ENCODE data around the gene SERINC3.
A peak's percentile ranks its signal among the peaks of the same experiment; 100 is the strongest.
"Not testable (repeated sequence)": the region's sequence is repeated elsewhere in the genome, so short reads cannot be mapped to it uniquely, and the experiment has no call there.

SERINC3 gene

DNA sequence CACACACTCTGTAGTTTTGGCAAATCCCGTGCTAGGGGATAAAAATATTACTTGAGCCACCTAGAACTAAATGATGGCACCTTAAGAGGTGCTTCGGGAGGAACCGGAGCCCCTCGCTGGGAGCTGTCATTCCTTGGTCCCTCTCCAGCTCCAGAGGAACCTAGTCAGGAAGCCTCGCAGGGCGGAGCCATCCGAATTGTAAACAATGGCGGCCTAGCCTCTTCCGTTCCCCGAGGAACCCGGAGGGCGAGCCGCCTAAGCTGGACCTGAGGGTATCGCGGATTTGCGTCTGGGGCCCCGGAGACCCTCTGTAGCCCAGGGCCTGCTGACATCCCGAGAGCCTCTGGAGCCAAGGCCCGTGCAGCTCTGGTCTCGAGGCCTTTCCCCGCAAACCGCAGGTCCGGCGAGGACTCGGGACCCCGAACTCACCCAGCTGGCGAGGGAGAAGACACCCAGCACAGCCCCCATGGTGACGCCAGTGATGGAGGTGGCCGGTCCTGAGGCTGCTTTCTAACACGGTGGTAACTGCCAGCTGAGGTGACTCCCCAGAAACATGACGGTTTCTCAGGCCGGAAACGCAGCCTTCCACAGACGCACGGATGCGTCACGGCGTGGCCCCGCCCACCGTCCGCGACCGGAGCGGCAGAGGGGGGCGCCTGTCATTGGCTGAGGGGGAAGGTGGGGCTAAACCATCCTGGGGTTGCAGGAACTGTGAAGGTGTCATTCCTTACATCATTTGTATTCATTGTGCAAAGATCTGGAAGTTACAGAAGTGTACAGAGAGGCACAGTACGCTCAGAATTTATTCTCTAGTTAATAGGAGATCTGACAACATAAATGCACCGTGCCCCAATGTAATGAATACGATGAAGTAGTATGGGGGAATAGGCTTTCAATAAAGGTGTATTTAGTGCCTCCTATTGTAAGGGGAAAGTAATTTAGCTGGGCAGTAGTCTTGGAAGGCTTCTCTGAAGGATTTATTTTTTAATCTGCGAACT, at the start of gene SERINC3:
SERINC3 (minus strand) TSS at position 587 of the 998 bp plus-strand sequence; CDS start at position 468, 119 bp downstream.
- DNase-seq = peak; percentile 77

DNA sequence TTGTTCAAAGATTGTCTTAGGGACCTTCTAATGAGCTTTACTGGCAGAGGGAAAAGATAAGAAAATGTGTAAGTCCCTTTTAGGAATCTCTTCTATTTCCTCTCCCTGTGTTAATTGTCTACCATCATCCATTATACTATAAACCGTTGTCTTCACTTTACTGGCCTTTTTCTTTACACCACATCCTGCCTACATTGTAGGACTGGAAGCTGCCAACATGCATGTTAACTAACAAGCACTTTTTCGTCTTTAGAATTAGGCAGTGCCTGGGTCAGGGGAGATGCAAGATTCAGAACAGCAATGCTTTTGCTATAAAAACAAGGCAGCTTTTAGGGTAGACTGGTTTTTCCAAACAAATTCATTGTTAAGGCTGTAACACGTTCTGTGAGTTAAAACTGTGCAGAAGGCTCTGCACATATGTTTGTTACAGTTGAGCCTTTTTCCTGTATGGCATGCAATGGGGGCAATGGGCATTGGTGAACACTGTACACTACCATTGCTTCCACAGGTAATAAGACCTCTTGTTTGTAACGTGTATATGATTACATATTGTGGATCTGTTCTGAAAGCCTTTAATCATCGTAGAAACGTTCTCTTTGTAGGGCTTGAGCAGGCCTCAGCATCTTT, 49.6 kb upstream of the SERINC3 start:
- DNase-seq = no peak

DNA sequence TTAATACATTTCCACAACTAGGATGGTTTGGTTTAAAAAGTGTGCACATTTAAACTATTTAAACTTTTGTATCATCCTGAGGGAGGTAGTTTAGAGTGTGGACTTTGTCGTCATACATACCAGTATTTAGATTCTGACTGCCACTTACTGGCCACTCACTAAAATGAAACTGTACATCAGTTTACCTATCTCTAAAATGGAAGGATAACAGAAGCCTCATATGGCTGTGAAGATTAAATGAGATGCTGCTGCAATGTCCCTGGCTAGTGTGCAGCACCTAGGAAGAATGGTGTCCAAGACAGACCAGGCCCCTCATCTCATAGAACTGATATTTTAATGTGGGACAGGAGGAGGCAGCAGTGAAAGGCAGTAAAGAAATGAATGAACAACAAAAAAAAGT, 48.5 kb upstream of the SERINC3 start:
- DNase-seq = no peak

DNA sequence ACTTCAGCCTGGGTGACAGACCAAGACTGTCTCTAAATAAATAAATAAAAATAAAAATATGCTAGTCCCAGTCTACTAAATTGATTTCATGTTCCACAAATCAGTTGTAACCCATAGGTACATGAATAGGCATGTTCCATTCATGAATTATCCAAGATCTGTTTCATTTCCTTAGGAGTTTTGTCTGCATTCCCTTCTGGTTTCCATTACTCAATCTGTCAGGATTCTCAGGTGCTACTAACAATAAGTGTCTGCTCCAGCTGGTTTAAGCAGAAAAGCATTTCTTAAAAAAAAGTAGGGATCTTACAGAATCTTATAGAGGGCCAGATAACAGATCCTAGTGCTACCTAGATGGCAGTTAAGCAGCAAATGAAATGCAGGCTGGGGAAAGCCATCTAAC, 44.9 kb upstream of the SERINC3 start:
- DNase-seq = no peak

DNA sequence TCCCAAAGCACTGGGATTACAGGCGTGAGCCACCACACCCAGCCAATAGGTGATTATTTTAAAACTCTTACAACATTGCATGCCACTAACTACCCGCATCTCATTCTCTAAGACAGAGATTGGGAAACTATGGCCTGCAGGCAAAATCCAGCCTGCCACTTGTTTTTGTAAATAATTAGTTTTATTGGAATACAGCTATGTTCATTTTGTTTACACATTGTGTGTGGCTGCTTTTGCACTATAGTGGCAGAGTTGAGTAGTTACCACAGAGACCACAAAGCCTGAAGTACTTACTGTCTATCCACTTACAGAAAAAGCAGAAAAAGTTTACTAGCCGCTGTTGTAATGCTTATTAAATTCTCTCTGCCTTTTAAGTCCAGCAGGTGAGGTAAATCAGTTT, 44.1 kb upstream of the SERINC3 start:
- DNase-seq = no peak

DNA sequence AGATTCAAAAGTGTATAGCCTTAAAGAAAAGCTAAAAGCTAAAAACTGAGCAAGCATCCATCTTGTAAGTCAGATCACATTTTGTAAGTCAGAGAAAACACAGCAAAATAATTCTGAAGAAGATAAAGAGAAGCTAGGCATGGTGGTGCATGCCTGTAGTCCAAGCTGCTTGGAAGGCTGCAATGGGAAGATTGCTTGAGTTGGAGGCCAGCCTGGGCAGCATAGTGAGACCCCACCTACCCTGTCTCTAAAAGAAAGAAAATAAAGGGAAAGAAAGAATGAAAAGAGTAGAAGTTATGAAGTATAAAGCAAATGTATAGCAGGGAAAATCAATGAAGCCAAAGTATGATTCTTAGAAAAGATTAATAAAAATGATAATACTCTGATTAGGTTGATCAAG, 40.0 kb upstream of the SERINC3 start:
- DNase-seq = no peak

DNA sequence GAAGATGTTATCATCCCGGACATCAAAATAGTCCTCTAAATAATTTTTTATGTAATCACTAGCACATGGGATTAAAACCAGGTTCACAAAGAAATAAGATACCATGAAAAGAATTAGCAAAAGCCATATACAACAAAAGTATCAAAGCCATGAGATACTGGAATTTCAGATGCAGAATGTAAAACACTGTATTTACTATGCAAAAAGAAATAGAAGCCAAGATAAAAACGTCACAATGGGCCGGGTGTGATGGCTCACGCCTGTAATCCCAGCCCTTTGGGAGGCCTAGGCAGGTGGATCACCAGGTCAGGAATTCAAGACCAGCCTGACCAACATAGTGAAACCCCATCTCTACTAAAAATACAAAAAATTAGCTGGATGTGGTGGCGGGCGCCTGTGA, 38.9 kb upstream of the SERINC3 start:
- DNase-seq = not testable (repeated sequence)

DNA sequence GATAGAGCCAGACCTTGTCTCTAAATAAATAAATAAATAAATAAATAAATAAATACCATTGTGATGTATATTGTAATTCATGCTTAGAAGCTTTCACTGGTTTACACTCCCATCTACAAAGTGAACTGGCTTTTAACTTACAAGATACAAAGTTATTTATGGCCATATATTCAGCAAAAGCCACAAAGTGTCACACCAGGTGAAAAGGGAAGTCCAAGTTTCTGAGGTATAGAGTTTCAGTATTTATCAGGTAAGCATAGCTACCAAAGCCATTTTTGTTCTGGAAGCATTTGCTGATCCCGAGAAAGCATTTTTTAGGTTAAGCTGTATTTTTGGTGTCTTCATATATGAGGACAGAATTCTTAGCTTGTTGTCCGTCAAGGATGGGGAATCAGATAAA, 38.4 kb upstream of the SERINC3 start:
- DNase-seq = no peak

DNA sequence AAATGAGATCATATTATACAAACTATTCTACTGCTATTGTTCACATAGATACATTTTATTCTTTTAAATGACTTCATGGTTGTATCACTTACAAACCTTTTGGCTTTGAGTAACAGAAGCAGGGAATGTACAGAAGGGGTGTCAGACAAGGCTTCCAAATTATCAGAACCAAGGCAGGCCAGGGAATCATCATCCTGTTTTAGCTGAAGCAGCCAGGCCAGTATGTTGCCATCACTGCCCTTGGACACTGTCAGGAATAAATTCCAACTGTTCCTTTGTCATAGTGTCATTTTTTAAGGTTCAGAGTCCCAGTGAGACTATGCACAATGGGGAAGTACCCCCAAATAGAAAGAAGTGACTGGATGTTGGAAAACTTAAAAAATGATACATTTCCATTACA, 37.4 kb upstream of the SERINC3 start:
- DNase-seq = no peak

DNA sequence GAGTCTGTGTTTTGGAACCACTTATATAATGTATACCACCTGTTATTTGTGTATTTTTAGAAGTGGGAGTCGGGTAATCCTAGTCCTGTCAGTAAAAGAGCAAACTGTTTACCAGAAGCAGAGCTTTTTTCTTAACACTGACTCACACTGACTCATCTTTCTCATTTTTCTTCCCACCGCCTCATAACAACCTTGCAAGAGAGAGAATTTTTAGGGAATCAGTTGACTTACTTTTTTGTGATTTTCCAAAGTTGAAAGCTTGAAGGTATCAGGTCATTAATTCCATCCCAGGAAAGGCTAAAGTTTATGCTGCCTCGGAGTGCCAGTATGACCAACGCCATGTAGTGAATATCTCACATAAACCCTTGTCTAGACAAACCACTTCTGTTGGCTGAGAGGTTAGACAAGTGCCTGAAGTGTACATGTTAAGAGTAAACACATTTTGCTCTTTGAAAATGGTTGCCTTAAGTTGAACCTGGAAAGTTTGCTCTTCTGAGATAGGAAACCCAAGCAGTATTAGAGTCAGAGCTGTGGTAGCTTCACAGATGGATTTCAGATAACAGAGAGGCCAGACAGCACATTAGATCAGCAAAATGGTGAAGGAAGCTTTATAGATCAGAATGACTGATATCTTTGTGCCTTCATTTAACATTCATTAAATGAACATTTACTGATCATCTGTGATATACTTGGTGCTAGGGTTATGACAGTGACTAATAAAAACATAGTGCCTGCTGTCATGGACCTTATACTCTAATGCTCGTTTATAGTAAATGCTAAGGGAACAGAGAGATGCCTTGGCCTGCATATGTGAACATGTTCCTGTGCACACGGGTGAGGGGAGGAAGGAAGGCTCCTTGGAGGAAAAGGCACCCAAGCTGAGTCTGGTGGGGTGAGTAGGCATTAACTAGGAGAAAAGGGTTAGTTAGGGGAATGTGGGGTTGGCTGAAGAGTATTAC, 31.4 kb upstream of the SERINC3 start:
- DNase-seq = no peak

DNA sequence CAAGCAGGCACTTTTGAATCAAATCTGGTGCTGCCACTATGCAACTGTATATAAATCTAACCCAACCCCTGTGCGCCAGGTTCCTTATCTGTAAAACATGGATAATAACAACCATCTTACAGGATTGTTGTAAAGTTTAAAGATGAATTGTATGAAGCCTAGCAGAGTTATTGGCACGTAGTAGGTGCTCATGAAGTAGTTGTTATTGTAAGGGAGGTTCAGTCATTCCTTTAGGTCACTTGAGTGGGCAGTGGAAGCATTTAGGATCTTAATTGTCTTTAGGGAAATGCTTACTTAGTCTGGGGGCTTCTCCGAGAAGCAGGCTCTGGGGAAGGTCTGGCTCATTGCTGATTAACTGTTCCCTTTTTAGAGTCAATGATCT, 30.7 kb upstream of the SERINC3 start:
- DNase-seq = no peak

DNA sequence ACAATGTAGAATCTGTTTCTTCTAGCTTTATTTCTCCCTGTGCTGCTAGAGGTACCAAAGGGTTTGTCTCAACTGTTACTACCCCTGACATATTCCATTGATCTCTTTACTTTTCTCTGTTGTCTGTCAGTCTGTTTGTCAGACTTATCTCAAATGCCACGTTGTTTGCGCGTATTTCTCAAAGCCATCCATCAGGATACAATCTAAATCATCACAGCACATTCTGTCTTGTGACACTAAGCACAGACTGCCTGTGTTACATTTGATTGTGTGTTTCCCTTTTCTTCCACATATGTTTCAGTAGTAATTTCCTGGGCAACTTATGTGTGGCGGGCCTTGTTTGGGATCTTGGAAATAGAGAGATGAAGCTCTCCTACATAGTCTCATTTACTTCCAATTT, 30.2 kb upstream of the SERINC3 start:
- DNase-seq = no peak

DNA sequence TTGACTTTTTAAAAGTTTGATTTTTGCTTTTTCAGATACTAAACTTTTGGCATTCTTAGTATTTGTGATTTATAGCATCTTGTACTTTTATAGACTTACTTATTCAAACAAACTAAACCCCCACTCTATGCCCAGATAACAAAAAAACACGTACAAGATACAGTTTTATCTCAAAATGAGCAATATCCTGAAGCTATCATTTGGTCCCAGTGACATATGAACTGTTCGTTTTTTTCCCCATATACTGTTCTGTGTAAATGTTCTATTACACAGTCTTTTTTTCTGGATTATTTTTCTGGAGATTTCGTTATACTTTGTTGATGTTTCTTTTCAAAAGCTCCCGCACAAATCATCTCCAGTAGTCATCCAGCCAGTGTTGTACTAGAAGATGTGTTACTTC, 27.3 kb upstream of the SERINC3 start:
- DNase-seq = no peak

DNA sequence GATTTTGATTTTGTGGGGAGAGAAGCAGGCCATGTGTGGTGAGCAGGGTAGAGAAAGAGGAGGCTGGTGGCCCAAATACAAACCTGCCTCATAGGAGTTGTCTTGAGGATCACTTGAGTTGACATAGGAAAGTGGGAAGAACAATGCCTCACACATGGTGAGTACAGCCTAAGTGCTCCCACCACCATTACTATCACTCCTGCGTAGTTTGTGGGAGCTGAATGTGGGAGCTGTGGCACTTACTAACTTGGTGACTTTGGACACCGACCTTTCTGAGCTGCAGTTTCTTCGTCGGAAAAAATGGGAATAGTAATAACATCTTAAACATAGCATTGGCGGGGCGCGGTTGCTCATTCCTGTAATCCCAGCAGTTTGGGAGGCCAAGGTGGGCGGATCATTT, 25.5 kb upstream of the SERINC3 start:
- DNase-seq = no peak

DNA sequence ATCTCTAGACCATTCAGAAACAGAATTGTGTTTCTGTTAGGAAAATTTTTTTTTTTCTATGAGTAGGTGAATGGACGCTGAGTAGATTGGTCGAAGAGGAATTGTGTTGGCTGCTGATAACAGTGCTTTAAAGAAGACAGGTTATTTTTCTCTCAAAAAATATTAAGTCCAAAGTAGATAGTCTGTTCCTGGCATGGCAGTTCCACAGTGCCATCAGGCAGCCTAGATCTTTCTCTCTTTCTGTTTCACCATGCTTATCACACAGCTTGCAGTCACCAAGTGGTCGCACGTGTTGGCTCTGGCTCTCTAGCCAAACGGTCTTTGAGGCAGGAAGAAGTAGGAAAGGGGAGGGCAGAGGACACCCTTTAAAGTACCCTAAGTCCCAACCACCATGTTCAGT, 22.4 kb upstream of the SERINC3 start:
- DNase-seq = no peak

DNA sequence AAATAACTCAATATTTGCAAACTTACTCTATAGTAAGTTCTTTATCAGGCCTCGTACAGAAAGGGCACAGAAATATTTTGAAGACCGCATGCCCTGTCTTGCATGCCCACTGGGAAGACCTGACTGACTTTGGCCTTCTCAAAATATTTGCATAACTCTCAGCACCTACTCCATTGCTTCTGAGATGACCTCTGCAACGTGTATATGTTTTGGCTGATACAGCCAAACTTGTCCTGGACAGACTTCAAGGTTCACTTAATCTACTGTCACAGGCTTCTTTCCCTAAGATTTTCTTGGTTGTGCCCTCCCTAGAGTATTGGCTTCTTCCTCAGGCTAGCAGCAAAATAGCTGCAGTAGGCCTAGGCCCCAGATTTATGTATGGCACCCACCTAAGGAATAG, 21.5 kb upstream of the SERINC3 start:
- no peak for DNase-seq

DNA sequence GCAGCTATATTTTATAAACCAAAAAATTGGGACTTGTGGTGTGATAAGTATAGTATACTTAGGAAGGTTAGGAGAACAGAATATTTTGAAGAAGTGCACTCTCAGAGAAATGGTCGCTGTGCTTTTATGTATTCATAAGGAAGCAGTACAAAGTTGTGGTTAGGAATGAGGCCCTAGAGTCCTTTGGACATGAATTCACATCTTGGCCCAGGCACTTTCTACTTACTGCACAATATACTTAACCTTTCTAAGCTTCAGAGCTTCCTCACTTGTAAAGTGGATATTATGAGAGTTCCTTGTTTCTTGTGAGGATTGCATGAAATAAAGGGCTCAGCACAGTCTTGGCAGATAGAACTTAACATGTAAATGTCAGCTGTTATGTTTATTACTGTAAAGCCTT, 21.0 kb upstream of the SERINC3 start:
- no peak for DNase-seq

DNA sequence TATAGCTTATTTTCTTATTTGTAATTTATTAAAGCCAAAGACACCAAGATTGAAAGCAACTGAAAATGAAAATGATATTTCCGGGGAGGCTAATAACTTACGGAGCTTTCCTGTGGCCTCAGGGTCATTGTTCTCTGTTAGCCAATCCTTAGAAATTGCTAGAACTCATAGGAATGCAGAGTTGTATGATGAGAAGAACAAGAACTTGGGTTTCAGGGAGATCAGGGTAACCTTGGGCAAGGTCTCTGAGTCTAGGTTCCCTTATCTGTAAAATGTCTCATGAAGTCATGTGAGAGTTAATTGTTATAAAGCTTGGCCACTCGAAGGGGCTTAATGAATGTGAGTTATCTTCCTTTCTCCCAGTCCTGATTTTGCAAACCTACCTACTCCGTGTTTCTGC, 20.1 kb upstream of the SERINC3 start:
- no peak for DNase-seq

DNA sequence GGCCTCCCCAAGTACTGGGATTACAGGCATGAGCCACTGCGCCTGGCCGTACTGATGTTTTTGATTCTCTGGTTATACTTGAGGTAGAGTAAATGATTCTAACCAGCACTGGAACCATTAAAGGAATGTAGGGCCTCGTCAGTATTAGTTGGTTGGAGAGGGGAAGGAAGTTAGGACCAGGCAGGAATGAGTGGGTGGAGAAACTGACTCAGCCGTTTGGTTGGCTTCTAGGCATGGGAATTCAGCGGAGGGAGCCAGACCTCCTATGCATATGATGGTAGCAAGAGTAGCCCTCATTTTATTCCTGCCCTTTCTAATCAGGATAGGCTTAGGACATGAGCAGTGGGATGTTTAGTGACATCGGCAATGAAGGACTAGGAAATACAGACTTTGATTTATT, 19.0 kb upstream of the SERINC3 start:
- no peak for DNase-seq

DNA sequence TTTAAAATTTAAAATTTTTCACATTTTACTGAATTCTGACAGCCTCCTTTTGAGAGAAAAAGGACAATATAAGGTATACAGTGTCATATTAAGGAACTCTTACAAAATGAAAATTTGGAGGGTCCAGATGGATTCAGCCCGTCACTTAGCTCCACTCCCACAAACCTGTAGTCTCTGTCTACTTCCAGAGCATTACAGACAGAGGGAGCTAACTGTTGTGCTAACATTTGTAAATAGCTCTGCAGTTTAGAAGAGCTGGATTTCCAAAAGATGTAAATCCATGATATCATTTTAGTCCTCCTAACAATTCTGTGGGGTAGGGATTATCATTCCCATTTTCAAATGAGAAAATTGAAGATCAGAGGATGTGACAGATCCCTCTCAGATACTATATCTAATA, 16.1 kb upstream of the SERINC3 start:
- no peak for DNase-seq

DNA sequence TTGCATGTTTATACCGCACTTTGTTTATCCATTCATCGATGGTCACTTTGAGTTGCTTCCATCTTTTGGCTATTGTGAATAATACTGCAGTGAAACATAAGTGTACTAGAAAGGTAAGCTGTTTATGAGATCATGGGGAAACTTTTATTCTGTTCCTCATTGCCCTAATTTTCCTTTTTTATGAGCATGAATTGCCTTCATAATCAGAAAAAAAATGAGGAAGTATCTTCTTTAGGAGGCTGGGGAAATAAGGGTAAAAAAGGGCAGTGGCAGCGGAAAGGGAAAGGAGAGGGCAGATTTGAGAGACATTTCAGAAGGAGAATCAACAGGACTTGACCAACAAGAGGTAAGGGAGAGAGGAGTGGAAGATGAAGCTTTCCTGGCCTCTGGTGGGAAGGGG, 14.3 kb upstream of the SERINC3 start:
- DNase-seq = no peak

DNA sequence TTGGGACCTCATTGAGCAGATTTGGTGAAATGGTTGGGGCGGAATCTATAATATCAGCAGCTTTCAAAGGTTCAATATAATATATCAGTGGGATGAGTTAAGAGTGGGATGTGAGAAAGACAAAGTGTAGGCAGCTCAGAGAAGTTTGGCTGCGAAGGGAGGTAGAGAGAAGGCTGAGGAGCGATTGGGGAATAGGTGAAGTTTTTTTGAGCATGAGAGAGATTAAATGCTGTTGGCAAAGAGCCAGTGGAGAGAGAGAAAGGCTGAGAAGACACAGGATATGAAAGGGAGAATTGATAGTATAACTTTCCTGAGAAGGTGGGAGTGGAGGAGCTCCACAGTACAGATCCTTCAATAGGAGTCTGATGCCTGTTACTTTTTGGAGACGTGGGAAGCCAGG, 12.1 kb upstream of the SERINC3 start:
- DNase-seq = no peak

DNA sequence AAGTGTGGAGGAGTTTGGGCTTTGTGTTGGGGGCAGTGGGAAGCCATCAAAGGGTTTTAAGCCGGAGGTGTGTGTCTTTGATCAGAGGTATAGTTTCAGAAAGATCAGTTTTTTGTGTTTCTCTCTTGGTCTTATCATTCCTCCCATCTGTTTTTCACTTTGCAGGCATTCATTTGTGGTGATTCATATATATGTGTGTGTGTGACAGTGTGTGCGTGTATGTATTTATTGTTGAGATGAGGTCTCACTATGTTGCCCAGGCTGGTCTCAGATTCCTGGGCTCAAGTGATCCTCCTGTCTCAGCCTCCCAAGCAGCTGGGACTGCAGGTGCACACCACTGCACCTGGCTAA, 11.1 kb upstream of the SERINC3 start:
- DNase-seq = no peak

Measured in NCI-H1048 (cell line).